Upper lobe of right lung (tissue), 1 donor: Measurements from ENCODE around the gene PNMA1. TPM values are rescaled to one million over a fixed set of nuclear protein-coding genes. Genes with fewer than 3 reads are reported as not detected.
A peak's percentile ranks its signal among the peaks of the same experiment; 100 is the strongest.

Experiments
- ATAC-seq: fragments of 200-7000 bp; cut with Tn5 transposase; one replicate; pipeline ENCODE4 v1.9.1; 2020; ENCODE audit warnings: mild to moderate bottlenecking, moderate library complexity
- DNase-seq: peaks from one replicate; pipeline ENCODE4 v3.0.0-alpha.2; 2020
- H3K27ac ChIP-seq: fragments of 200-600 bp; one replicate; pipeline ENCODE4 v1.8.0; 2022
- H3K27me3 ChIP-seq: fragments of 200-600 bp; one replicate; pipeline ENCODE4 v1.8.0; 2022; ENCODE audit warnings: mild to moderate bottlenecking
- H3K36me3 ChIP-seq: fragments of 200-600 bp; one replicate; pipeline ENCODE4 v1.8.0; 2022
- H3K4me1 ChIP-seq: fragments of 200-600 bp; one replicate; pipeline ENCODE4 v1.8.0; 2022
- H3K4me3 ChIP-seq: fragments of 200-600 bp; one replicate; pipeline ENCODE4 v1.8.0; 2022; ENCODE audit warnings: mild to moderate bottlenecking
- H3K9me3 ChIP-seq: fragments of 200-600 bp; one replicate; pipeline ENCODE4 v1.8.0; 2022
- CTCF ChIP-seq: fragments of 200-600 bp; IDR thresholded peaks from one replicate; pipeline ENCODE4 v1.8.0; 2022; ENCODE audit warnings: antibody characterized with exemption
- intact Hi-C: fragments of 100-400 bp; cut with DNase I; formaldehyde crosslinking; loops from one replicate; pipeline ENCODE4 v1.11.0; 2022
- total RNA-seq: library from RNA; stranded (reverse); fragmentation: NEBNext Ultra II Directional; extraction: Animal tissue kit (Norgen Biotek cat#: 25700); gene quantifications from one replicate; pipeline ENCODE4 v1.2.1, GENCODE V29; 2021
- donor health status: DM: no; HTN: yes; CAD: no; lungs with severe emphysema.

Gene PNMA1
- total RNA-seq, 1 donor from 2014 or later = 22.0 TPM

DNA sequence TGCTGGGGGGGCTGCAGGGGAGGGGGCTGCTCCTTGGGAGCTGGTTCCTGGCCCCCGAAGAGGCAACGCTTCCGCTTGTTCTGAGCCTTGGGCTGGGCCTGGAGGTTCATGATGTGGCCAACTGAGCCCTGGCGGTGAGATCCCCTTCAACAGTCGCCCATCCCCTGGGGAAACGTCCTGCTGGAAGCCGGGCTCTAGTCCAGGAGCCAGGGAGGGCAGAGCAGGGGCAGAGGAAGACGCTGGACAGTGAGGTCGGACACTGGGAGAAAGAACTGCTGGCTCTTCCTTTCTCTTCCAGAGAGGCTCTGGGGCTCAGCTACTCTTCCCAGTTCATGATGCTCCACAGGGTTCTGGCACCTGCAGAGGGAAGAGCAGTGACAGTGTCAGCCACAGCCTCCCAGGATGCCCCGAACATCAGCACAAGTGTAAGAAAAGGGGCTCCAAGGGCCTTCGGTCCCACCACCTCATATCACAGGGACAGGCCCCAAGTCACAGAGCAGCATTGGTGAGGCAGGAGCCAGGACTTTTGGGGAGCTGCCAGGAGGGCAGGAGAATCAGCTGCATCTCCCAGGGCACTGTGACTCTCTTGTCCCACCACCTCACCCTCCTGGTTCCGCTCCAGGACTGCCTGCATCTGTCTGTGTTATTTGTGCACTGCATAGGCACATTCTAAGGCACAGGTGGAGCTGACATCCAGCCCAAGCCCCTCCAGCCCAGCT lies 25.9 kb upstream of the PNMA1 start:
- Histone ChIP-seq H3K9me3 (no peaks in the 10 kb centered on the region), H3K27me3 (no peaks in the 10 kb centered on the region), H3K27ac (peak overlapping the region; percentile 89), H3K36me3 (peaks cover 46% of the 10 kb centered on the region), H3K4me3 (peak overlapping the region; percentile 26), H3K4me1 (peaks cover 60% of the 10 kb centered on the region)
- ATAC-seq (no peak), DNase-seq (no peak)
- no peak for TF ChIP-seq CTCF
- intact Hi-C loops = loop anchor here (10.0 kb wide), 1 partner anchor 85 kb away; no protein-coding TSS in a partner anchor

DNA sequence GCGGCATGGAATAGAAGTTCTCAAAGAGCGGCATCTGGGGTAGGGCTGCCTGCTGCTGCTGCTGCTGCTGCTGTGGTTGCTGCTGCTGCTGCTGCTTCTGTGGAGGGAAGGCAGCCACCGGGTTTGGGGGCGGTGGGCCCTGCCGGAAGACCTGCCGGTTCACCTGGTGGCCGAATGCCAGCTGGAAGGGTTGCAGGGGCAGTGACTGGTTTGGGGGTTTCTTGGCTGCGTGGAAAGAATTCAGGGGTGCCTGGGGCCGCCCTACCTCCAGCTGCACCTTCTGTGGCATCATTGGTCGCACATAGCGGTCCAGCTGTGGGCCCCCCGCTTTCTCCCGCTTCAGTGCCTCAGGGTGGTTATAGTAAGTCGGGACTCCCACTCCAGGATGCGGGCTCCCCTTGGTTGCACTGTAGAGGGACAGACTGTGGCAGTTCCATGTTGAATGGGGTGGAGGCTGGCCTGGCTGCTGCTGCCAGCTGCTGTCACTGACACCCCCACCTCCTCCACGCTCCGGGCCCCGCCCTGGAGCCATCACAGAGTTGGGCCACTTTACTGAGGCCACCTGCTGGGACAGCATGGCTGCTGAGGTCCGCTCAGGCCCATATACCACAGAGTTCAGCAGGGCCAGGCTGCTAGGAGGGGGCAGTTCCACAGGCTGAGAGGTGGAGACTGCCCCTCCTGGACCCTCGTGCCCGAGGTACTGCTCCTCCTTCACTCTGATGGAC lies 25.2 kb upstream of the PNMA1 start:
- H3K4me3 ChIP-seq = no peak overlapping the region
- no peaks in the 10 kb centered on the region for H3K27me3 ChIP-seq
- intact Hi-C loops = loop anchor here (10.0 kb wide), 1 partner anchor 85 kb away; no protein-coding TSS in a partner anchor
- no peak for ATAC-seq
- H3K36me3 ChIP-seq = peaks cover 54% of the 10 kb centered on the region
- H3K27ac ChIP-seq = peak overlapping the region; percentile 89
- H3K9me3 ChIP-seq = no peaks in the 10 kb centered on the region
- no peak for TF ChIP-seq CTCF
- peaks cover 53% of the 10 kb centered on the region for H3K4me1 ChIP-seq
- no peak for DNase-seq

GRCh38 chr14:73738518-73739173 lies 24.5 kb upstream of the PNMA1 start:
- intact Hi-C loops = loop anchor here (10.0 kb wide), 1 partner anchor 86 kb away; no protein-coding TSS in a partner anchor
- Histone ChIP-seq H3K36me3 (peaks cover 58% of the 10 kb centered on the region), H3K4me3 (no peak overlapping the region), H3K4me1 (peaks cover 46% of the 10 kb centered on the region), H3K27me3 (no peaks in the 10 kb centered on the region), H3K9me3 (no peaks in the 10 kb centered on the region), H3K27ac (no peak overlapping the region)
- ATAC-seq (no peak), DNase-seq (no peak)
- TF ChIP-seq CTCF = no peak

GRCh38 chr14:73736842-73737241 lies 22.7 kb upstream of the PNMA1 start:
- H3K27me3 ChIP-seq = no peaks in the 10 kb centered on the region
- peaks cover 28% of the 10 kb centered on the region for H3K4me1 ChIP-seq
- TF ChIP-seq CTCF = no peak
- ATAC-seq (no peak), DNase-seq (peak; percentile 51)
- no peaks in the 10 kb centered on the region for H3K9me3 ChIP-seq
- H3K27ac ChIP-seq = no peak overlapping the region
- H3K36me3 ChIP-seq = peaks cover 72% of the 10 kb centered on the region
- H3K4me3 ChIP-seq = no peak overlapping the region
- intact Hi-C loops = loop anchor here (10.0 kb wide), 1 partner anchor 88 kb away; no protein-coding TSS in a partner anchor

DNA sequence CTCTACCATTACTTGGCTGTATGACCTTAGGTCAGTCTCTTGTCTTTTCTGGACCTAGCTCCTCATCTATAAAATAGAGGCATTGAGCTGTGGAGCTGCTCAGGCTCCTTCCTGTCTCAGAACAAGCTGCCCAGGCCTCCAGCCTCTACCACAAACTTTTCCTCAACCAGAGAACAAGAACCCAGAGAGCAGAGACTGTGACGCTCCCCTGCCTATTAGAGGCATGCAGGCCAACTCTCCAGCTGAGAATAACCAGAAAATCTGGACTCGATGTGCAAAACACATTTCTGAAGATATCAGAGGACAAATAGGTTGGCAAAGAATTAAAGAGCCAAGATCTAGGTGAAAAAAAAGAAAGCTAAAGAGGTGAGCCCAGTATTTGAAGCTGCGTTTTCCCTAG lies 17.8 kb upstream of the PNMA1 start:
- ATAC-seq (no peak), DNase-seq (no peak)
- Histone ChIP-seq H3K36me3 (peaks cover 88% of the 10 kb centered on the region), H3K27me3 (no peaks in the 10 kb centered on the region), H3K27ac (no peak overlapping the region), H3K4me1 (peaks cover 12% of the 10 kb centered on the region), H3K9me3 (no peaks in the 10 kb centered on the region), H3K4me3 (no peak overlapping the region)
- intact Hi-C loops = loop anchor here (10.0 kb wide), 1 partner anchor 93 kb away; no protein-coding TSS in a partner anchor
- no peak for TF ChIP-seq CTCF
